HT-29 (cell line): ENCODE data around the gene TASOR. TPM values are rescaled to one million over a fixed set of nuclear protein-coding genes. Genes with fewer than 3 reads are reported as not detected.
"Not testable (repeated sequence)": the region's sequence is repeated elsewhere in the genome, so short reads cannot be mapped to it uniquely, and the experiment has no call there.

ENCODE experiments used
- DNase-seq: peaks from one replicate; pipeline ENCODE4 v3.0.0-alpha.2; 2015; ENCODE audit warnings: low spot score
- total RNA-seq: library from RNA; depleted of rRNA; stranded (reverse); fragments of >200 nt; shearing (Covaris generic); gene quantifications from 2 replicates; pipeline ENCODE4 v1.2.3, GENCODE V29; 2014; rRNA removed

TASOR gene
- 21.3 and 21.5 TPM in 2 replicates for total RNA-seq

GRCh38 chr3:56683122-56683817 is at the start of gene TASOR:
Gene TASOR (minus strand): TSS chr3:56683265. CDS start chr3:56683006, 259 bp downstream.
- DNase-seq, result peak; percentile 68

GRCh38 chr3:56732109-56732508 is 49.0 kb upstream of the TASOR start:
- no peak for DNase-seq

GRCh38 chr3:56725175-56725574 is 42.1 kb upstream of the TASOR start:
- DNase-seq, result no peak

- no peak for DNase-seq
Observed at GRCh38 chr3:56724676-56725075, 41.6 kb upstream of the TASOR start.

GRCh38 chr3:56720849-56721248 is 37.8 kb upstream of the TASOR start:
- no peak for DNase-seq

GRCh38 chr3:56718809-56719208 is 35.7 kb upstream of the TASOR start:
- not testable (repeated sequence) for DNase-seq

GRCh38 chr3:56711344-56711743 is 28.3 kb upstream of the TASOR start:
- DNase-seq, result no peak

GRCh38 chr3:56707412-56707811 is 24.3 kb upstream of the TASOR start:
- DNase-seq, result not testable (repeated sequence)

- no peak for DNase-seq
Observed at GRCh38 chr3:56706629-56707028, 23.6 kb upstream of the TASOR start.

GRCh38 chr3:56704706-56705105 is 21.6 kb upstream of the TASOR start:
- DNase-seq, result no peak

GRCh38 chr3:56702490-56703315 is 19.6 kb upstream of the TASOR start:
- peak; percentile 72 for DNase-seq

GRCh38 chr3:56700151-56700550 is 17.1 kb upstream of the TASOR start:
- DNase-seq, result no peak

- DNase-seq, result no peak
Observed at GRCh38 chr3:56694867-56695683, 12.0 kb upstream of the TASOR start.

- no peak for DNase-seq
Observed at GRCh38 chr3:56693750-56694149, 10.7 kb upstream of the TASOR start.

GRCh38 chr3:56692520-56693433 is 9.7 kb upstream of the TASOR start:
- not testable (repeated sequence) for DNase-seq

GRCh38 chr3:56692001-56692365 is 8.9 kb upstream of the TASOR start:
- not testable (repeated sequence) for DNase-seq

GRCh38 chr3:56691165-56692000 is 8.3 kb upstream of the TASOR start:
- no peak for DNase-seq

- no peak for DNase-seq
Observed at GRCh38 chr3:56689303-56689702, 6.2 kb upstream of the TASOR start.

- DNase-seq, result no peak
Observed at GRCh38 chr3:56688191-56688590, 5.1 kb upstream of the TASOR start.

- DNase-seq, result no peak
Observed at GRCh38 chr3:56684029-56684428, 964 bp upstream of the TASOR start.
